Measurements from ENCODE around the gene RAB3GAP1. TPM values are rescaled to one million over a fixed set of nuclear protein-coding genes. Genes with fewer than 3 reads are reported as not detected.

Gene RAB3GAP1
- total and polyA plus RNA-seq, 2 of the 4 experiments (the other 2 are of a cell fraction) = 21.2 to 65.8 TPM

GRCh38 chr2:135050684-135051083, 1.4 kb upstream of the RAB3GAP1 start:
- Histone ChIP-seq H3K4me1 (ENCODE audit: control insufficient read depth, insufficient read depth, low read length) (no peaks in the 10 kb centered on the region; the same call in 1 of the 2 replicates), H3K23ac (ENCODE audit: low read depth, low read length) (no peak overlapping the region), H4K8ac (ENCODE audit: low read depth in 2 of 2, low read length in 2 of 2) (no peak overlapping the region), H2BK15ac (ENCODE audit: low read depth, low read length) (no peak overlapping the region), H3K9me3 (ENCODE audit: control insufficient read depth, insufficient read depth, low read length) (no peaks in the 10 kb centered on the region), H4K5ac (ENCODE audit: low read depth, low read length) (no peak overlapping the region), H3K4ac (ENCODE audit: low read depth, low read length) (no peak overlapping the region), H3K9ac (ENCODE audit: low read depth, low read length) (no peak overlapping the region), H2AK5ac (ENCODE audit: low read depth, low read length) (no peak overlapping the region), H3K27me3 (ENCODE audit: control insufficient read depth, insufficient read depth, low read length) (peaks cover 3% of the 10 kb centered on the region; the same call in 1 of the 2 replicates), H3K27ac (ENCODE audit: insufficient read depth, low read length) (no peak overlapping the region), H4K91ac (ENCODE audit: insufficient read depth, low read depth, low read length) (no peak overlapping the region), H4K20me1 (ENCODE audit: insufficient read depth, low read length) (peaks cover 4% of the 10 kb centered on the region; the same call in 1 of the 2 replicates), H3K4me2 (ENCODE audit: low read depth, low read length) (no peak overlapping the region), H2BK5ac (ENCODE audit: low read depth, low read length, poor library complexity, severe bottlenecking) (no peak overlapping the region), H3K14ac (replicated peaks; ENCODE audit: low read depth, low read length) (no peak overlapping the region), H3K36me3 (ENCODE audit: control insufficient read depth, insufficient read depth, low read length) (no peaks in the 10 kb centered on the region), H3K9me1 (ENCODE audit: insufficient read depth, low read length) (no peaks in the 10 kb centered on the region), H2AK9ac (replicated peaks; ENCODE audit: low read depth, low read length, poor library complexity) (no peak overlapping the region), H3K79me1 (ENCODE audit: low read depth in 1 of 2, low read length in 2 of 2) (peaks cover 8 to 22% of the 10 kb centered on the region in 2 experiments), H3K4me3 (ENCODE audit: insufficient read depth, low read depth, low read length) (no peak overlapping the region), H2BK20ac (ENCODE audit: low read depth, low read length) (no peak overlapping the region), H2AFZ (replicated peaks; ENCODE audit: low read length, poor library complexity) (no peak overlapping the region), H3K18ac (ENCODE audit: low read depth, low read length) (no peak overlapping the region), H2BK120ac (ENCODE audit: low read depth, low read length) (no peak overlapping the region), H3K56ac (ENCODE audit: extremely low read depth, insufficient read depth, low read length) (no peak overlapping the region)
- 90% methylated on average over 2 of the region's 6 CpGs; no CpG with 5 or more reads in 1 of the 2 experiments for WGBS, 2 experiments (ENCODE audit: extremely low coverage in 2 of 2, insufficient read length in 1 of 2)
- no peak for DNase-seq
- intact Hi-C loops (cut with micrococcal nuclease) (loop anchor here (5.0 kb wide), 2 partner anchors 47 to 692 kb away; partner anchors contain the start of gene UBXN4), dilution Hi-C loops (cut with HindIII; ENCODE audit: low sequenced_read_pairs, unreplicated experiment) (no loop called here), in situ Hi-C loops (cut with MboI; ENCODE audit: low sequenced_read_pairs) (no loop called here)
- ATAC-seq (ENCODE audit: low read depth) = no peak
- ChIA-PET CTCF (interaction anchor here (0.6 kb wide), 1 partner anchor 827 kb away, joined by 4 read pairs; no protein-coding TSS in a partner anchor), POLR2A (ENCODE audit: unreplicated experiment) (no interaction called here)
- TF ChIP-seq RCOR1 (IDR thresholded peaks at IDR 0.05; ENCODE audit: insufficient replicate concordance, low read length) = no peak
- TF ChIP-seq NFE2L2 (IDR thresholded peaks at IDR 0.05; ENCODE audit: low read depth, low read length) = no peak
- no peak for TF ChIP-seq RAD21 (IDR thresholded peaks at IDR 0.05; ENCODE audit: low read length)
- no peak for TF ChIP-seq FOS (IDR thresholded peaks at IDR 0.05; ENCODE audit: low read depth, low read length)
- TF ChIP-seq POLR2A (IDR thresholded peaks at IDR 0.05; ENCODE audit: low read depth, low read length) = no peak
- no peak for TF ChIP-seq MAFK (IDR thresholded peaks at IDR 0.05; ENCODE audit: low read depth, low read length)
- no peak for TF ChIP-seq USF2 (IDR thresholded peaks at IDR 0.05; ENCODE audit: low read depth, low read length)
- TF ChIP-seq MXI1 (IDR thresholded peaks at IDR 0.05; ENCODE audit: borderline replicate concordance, low read depth, low read length) = no peak
- no peak for TF ChIP-seq MAZ (IDR thresholded peaks at IDR 0.05; ENCODE audit: borderline replicate concordance, low read depth, low read length)
- TF ChIP-seq ELK1 (IDR thresholded peaks at IDR 0.05; ENCODE audit: borderline replicate concordance, low read depth, low read length) = no peak
- TF ChIP-seq SMC3 (IDR thresholded peaks at IDR 0.05; ENCODE audit: low read depth, low read length) = no peak
- TF ChIP-seq RFX5 (IDR thresholded peaks at IDR 0.05; ENCODE audit: low read depth, low read length) = no peak
- no TSS peak for BruUV-seq (replicated peaks)
